Peyer's patch (tissue), 4 donors: ENCODE data around the gene MELK.

Experiments used
- CTCF ChIP-seq, 6 experiments: fragments of 450-650 bp in 4 of 6; fragments of 200-600 bp in 2 of 6; sonication (generic) in 1 of 6; IDR thresholded peaks; one replicate each; pipeline ENCODE4 v1.5.1; 2017 to 2019; ENCODE audit warnings: antibody characterized with exemption in 6 of 6, mild to moderate bottlenecking in 3 of 6, moderate library complexity in 1 of 6
- POLR2A ChIP-seq, 2 donors: fragments of 450-650 bp; IDR thresholded peaks; one replicate each; pipeline ENCODE4 v1.5.1; 2017; ENCODE audit warnings: antibody characterized with exemption in 2 of 2, mild to moderate bottlenecking in 2 of 2, moderate library complexity in 2 of 2

GRCh38 chr9:36632892-36633291, 60.2 kb downstream of the MELK start:
- TF ChIP-seq CTCF (IDR thresholded peaks at IDR 0.05), result peak in 5 of 6 experiments; percentile 29 to 67 (median 60)
- no peak for TF ChIP-seq POLR2A (IDR thresholded peaks at IDR 0.05)
